Natural killer cell treated with Interleukin-12 subunit alpha and Interleukin-12 subunit beta and Interleukin-15 and Interleukin-18, amount 100 ng/mL, for 72 hours (primary cell): Measurements from ENCODE around the gene GPC6. TPM values are rescaled to one million over a fixed set of nuclear protein-coding genes. Genes with fewer than 3 reads are reported as not detected.
"Not testable (repeated sequence)": the region's sequence is repeated elsewhere in the genome, so short reads cannot be mapped to it uniquely, and the experiment has no call there.

Source experiments
- ATAC-seq, 2 donors: fragments of 150-1000 bp; cut with Tn5 transposase in 1 of 2; sonication (Bioruptor Pico), chemical (Tn5 transposase) in 1 of 2; 2 replicates each; pipeline ENCODE4 v1.10.0; 2021
- DNase-seq: peaks from one replicate; pipeline ENCODE4 v3.0.0; 2022; ENCODE audit warnings: low spot score
- H3K27ac Mint-ChIP-seq, 2 donors: 1 replicate in 1 of 2; 2 replicates in 1 of 2; pipeline ENCODE4 v1.8.0; 2022; ENCODE audit warnings: mixed read lengths in 2 of 2, mild to moderate bottlenecking in 1 of 2, moderate library complexity in 1 of 2
- H3K27me3 Mint-ChIP-seq, 2 donors: 1 replicate in 1 of 2; 2 replicates in 1 of 2; pipeline ENCODE4 v1.8.0; 2022; ENCODE audit warnings: mixed read lengths in 2 of 2
- H3K36me3 Mint-ChIP-seq: one replicate; pipeline ENCODE4 v1.8.0; 2022; ENCODE audit warnings: mixed read lengths
- H3K4me1 Mint-ChIP-seq, 2 donors: 1 replicate in 1 of 2; 2 replicates in 1 of 2; pipeline ENCODE4 v1.8.0; 2022; ENCODE audit warnings: low read depth in 2 of 2, mixed read lengths in 2 of 2, mild to moderate bottlenecking in 1 of 2
- H3K4me3 Mint-ChIP-seq: one replicate; pipeline ENCODE4 v1.8.0; 2022; ENCODE audit warnings: mixed read lengths
- H3K9me3 Mint-ChIP-seq: 2 replicates; pipeline ENCODE4 v1.8.0; 2022; ENCODE audit warnings: mixed read lengths
- total RNA-seq, 2 donors: library from RNA; stranded (reverse); gene quantifications; one replicate each; pipeline ENCODE4 v1.2.3, GENCODE V29; 2022

The GPC6 gene
- not detected for total RNA-seq

DNA sequence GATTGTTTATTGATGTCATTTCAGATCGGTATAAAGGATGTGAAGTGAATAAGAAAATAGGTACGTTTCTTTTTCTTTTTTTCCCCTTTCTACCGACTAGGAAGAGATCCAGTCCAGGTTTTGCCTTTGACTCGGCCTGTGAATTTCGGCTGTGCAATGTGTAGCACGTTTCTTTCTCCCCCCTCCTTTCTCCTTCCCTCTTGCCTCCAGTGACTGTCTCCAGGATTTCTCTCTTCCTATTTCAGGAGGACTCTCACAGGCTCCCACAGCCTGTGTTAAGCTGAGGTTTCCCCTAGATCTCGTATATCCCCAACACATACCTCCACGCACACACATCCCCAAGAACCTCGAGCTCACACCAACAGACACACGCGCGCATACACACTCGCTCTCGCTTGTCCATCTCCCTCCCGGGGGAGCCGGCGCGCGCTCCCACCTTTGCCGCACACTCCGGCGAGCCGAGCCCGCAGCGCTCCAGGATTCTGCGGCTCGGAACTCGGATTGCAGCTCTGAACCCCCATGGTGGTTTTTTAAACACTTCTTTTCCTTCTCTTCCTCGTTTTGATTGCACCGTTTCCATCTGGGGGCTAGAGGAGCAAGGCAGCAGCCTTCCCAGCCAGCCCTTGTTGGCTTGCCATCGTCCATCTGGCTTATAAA, at the start of gene GPC6:
GPC6 (plus strand) TSS at position 185 of the 657 bp plus-strand sequence.
- Mint-ChIP-seq H3K27ac (no peak within 1 kb of the TSS), H3K4me3 (no peak within 1 kb of the TSS), H3K9me3 (peaks cover 2% of the 10 kb centered on the region), H3K27me3 (peaks cover 31 to 41% of the 10 kb centered on the region in 2 donors), H3K4me1 (no peaks in the 10 kb centered on the region), H3K36me3 (peaks cover 30% of the 10 kb centered on the region)
- no peak for DNase-seq
- no peak for ATAC-seq

DNA sequence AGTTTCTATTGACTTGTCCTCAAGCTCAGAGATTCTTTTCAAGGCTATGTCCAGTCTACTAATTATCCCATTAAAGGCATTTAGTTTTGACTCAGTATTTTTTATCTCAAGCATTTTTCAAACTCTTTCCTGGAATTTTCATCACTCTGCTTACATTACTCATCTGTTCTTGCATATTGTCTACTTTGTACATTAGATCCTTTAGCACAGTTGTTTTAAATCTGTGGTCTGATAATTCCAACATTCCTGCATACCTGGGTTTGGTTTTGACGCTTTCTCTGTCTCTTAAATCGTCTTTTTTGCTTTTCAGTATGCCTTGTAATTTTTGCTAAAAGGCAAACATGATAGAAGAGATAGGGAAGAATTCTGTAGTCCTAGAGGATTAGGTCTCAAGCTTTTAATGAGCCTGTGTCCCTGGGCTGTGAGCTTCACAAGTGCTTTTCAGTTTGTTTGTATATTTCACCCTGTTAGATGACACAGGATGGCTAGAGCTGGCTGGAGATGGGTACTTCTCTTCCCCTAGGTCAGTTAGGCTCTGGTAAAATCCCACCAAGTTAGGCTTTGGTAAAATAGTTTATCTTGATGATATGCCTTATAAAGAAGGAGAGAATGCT, 46.1 kb upstream of the GPC6 start:
- Mint-ChIP-seq H3K4me3 (no peak overlapping the region), H3K36me3 (no peaks in the 10 kb centered on the region), H3K9me3 (peaks cover 21% of the 10 kb centered on the region), H3K4me1 (no peaks in the 10 kb centered on the region), H3K27me3 (no peaks in the 10 kb centered on the region), H3K27ac (no peak overlapping the region)
- ATAC-seq (no peak), DNase-seq (no peak)

DNA sequence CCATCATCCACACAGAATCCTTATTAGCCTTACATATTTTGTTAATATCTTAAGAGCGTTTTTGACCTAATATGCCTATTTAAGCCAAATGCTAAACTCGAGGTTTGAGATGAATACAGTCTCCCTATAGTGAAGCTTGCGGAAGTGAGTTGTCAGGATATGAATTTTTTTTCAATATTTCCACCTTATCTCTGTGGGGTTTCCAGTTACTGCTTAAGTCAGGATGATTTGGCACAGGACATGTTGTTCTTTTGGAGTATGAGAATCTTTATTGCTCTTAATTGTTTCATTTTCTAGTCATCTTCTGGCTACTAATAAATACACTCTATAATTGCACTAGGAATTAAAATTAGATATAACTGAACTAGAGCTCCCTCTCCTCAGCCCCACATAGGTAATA, 44.2 kb upstream of the GPC6 start:
- H3K4me1 Mint-ChIP-seq = no peaks in the 10 kb centered on the region
- no peak overlapping the region for H3K27ac Mint-ChIP-seq
- no peak for ATAC-seq
- H3K9me3 Mint-ChIP-seq = peaks cover 9% of the 10 kb centered on the region
- H3K36me3 Mint-ChIP-seq = no peaks in the 10 kb centered on the region
- no peak overlapping the region for H3K4me3 Mint-ChIP-seq
- DNase-seq = no peak
- H3K27me3 Mint-ChIP-seq = no peaks in the 10 kb centered on the region

DNA sequence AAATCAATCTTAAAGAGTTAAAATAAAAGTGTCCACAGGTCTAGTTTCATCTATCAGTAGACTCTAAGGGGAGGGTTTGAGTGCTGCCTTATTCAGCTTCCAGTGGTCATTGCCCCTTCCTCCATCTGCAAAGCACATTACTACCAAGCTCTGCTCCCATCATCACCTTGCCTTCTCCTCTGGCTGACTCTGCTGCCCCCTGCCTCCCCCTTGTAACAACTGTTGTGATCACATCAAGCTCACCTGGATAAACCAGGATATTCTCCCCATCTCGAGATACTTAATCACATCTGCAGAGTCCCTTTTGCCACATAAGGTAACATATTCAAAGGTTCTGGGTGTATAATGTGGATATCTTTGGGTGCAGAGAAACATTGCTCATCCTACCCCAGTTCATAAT, 43.3 kb upstream of the GPC6 start:
- no peaks in the 10 kb centered on the region for H3K36me3 Mint-ChIP-seq
- no peaks in the 10 kb centered on the region for H3K27me3 Mint-ChIP-seq
- no peaks in the 10 kb centered on the region for H3K4me1 Mint-ChIP-seq
- peaks cover 9% of the 10 kb centered on the region for H3K9me3 Mint-ChIP-seq
- no peak for ATAC-seq
- no peak overlapping the region for H3K27ac Mint-ChIP-seq
- no peak for DNase-seq
- H3K4me3 Mint-ChIP-seq = no peak overlapping the region

DNA sequence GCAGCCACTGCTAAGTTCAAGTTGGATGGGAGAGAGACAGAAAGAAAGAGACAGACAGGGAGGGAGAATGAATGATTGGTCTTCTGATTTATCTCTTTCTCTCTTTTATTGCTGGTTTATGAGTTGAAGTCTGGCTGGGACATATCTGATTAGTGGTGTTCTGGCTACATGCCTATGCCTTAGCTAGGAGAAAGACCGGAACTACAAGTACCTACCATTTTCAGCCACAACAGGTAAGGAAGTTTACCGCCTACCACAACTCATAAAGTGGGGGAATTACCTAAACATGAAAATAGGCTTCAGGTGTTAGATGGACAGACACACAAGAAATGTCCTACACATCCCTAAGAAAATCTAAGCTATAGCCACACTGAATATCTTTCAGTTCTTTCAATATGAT, 36.6 kb upstream of the GPC6 start:
- ATAC-seq (no peak), DNase-seq (no peak)
- Mint-ChIP-seq H3K27ac (no peak overlapping the region), H3K9me3 (peaks cover 12% of the 10 kb centered on the region), H3K27me3 (no peaks in the 10 kb centered on the region), H3K4me3 (no peak overlapping the region), H3K36me3 (no peaks in the 10 kb centered on the region), H3K4me1 (no peaks in the 10 kb centered on the region)

DNA sequence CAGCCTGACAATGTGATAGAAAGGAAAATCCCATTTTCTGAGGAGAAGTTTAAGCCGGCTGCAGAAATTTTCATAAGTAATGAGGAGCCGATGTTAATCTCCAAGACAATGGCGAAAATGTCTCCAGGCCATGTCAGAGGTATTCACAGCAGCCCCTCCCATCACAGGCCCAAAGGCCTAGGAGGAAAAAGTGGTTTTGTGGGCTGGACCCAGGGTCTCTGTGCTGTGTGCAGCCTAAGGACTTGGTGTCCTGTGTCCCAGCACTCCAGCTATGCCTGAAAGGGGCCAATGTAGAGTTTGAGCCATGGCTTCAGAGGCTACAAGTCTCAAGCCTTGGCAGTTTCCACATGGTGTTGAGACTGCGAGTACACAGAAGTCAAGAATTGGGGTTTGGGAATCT, 32.9 kb upstream of the GPC6 start:
- DNase-seq (no peak), ATAC-seq (no peak)
- H3K4me3 Mint-ChIP-seq = no peak overlapping the region
- H3K36me3 Mint-ChIP-seq = no peaks in the 10 kb centered on the region
- no peaks in the 10 kb centered on the region for H3K27me3 Mint-ChIP-seq
- H3K9me3 Mint-ChIP-seq = peaks cover 21% of the 10 kb centered on the region
- no peaks in the 10 kb centered on the region for H3K4me1 Mint-ChIP-seq
- H3K27ac Mint-ChIP-seq = no peak overlapping the region

DNA sequence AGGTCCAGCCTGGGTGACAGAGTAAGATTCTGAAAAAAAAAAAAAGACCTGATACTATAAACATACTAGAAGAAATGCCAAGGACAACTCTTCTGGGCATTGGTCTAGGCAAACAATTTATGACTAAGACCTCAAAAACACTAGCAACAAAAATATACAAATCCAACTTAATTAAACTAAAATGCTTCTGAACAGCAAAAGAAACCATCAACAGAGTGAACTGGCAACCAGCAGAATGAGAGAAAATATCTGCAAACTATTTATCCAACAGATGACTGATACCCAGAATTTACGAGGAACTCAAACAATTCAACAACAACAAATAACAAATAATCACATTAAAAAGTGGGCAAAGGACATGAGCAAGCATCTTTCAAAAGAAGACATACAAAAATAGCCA, 26.8 kb upstream of the GPC6 start:
- Mint-ChIP-seq H3K27ac (no peak overlapping the region), H3K36me3 (no peaks in the 10 kb centered on the region), H3K4me3 (no peak overlapping the region), H3K4me1 (no peaks in the 10 kb centered on the region), H3K27me3 (no peaks in the 10 kb centered on the region), H3K9me3 (peaks cover 24% of the 10 kb centered on the region)
- ATAC-seq (no peak), DNase-seq (no peak)

DNA sequence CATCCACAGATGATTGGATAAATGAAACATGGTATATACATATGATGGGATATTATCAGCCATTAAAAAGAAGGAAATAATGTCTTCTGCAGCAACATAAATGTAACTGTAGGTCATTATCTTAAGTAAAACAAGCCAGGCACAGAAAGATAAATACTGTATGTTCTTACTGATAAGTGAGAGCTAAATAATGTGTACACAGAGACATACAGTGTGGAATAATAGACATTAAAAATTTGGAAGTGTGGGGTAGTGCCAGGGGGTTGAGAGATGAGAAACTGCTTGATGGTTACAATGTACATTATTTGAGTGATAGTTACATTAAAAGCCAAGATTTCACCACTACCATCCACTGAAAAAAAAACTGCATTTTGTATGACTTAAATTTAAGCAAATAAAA, 26.0 kb upstream of the GPC6 start:
- no peak overlapping the region for H3K4me3 Mint-ChIP-seq

DNA sequence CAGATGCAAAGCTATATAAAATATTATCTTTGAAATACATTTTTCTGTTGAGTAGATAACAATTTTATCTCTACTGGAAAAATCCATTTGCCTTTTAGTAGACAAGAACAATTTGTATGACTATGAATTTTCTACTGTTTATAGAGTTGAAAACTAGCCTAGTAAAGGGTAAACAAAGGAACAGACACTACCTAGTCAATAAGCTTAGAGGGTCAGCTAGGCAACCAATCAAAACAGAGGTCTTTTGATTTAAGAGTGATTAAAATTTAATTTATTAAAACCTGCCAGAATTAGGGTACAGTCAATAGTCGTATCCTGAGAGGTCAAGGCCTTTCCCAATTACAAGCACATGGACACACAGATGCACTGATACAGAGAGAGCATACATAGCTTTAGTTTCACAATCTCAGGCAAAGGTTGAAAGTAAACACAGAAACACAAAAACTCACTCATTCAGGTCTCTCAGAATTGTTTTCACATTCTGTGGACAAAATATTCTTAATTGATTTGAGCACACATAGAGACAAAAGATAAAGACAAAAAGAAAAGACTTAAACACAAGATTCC, 24.5 kb upstream of the GPC6 start:
- Mint-ChIP-seq H3K9me3 (peaks cover 18% of the 10 kb centered on the region), H3K27me3 (no peaks in the 10 kb centered on the region), H3K27ac (no peak overlapping the region), H3K4me3 (no peak overlapping the region), H3K4me1 (no peaks in the 10 kb centered on the region), H3K36me3 (no peaks in the 10 kb centered on the region)
- DNase-seq (no peak), ATAC-seq (no peak)

More for the DNA sequence above, 26.0 kb upstream of the GPC6 start:
- Mint-ChIP-seq H3K9me3 (peaks cover 18% of the 10 kb centered on the region), H3K4me1 (no peaks in the 10 kb centered on the region), H3K27ac (no peak overlapping the region), H3K36me3 (no peaks in the 10 kb centered on the region), H3K27me3 (no peaks in the 10 kb centered on the region)
- no peak for ATAC-seq
- no peak for DNase-seq

DNA sequence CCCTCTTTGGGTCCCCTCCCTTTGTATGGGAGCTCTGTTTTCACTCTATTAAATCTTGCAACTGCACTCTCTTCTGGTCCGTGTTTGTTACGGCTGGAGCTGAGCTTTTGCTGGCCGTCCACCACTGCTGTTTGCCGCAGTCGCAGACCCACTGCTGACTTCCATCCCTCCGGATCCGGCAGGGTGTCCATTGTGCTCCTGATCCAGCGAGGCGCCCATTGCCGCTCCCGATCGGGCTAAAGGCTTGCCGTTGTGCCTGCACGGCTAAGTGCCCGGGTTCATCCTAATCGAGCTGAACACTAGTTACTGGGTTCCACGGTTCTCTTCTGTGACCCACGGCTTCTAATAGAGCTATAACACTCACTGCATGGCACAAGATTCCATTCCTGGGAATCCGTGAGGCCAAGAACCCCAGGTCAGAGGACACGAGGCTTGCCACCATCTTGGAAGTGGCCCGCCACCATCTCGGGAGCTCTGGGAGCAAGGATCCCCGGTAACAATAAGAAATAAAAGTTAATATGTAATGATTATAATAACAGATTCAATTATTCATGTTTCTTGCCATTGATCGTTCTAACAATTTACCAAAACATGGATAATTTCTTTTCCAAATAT, 19.7 kb upstream of the GPC6 start:
- not testable (repeated sequence) for H3K27me3 Mint-ChIP-seq

DNA sequence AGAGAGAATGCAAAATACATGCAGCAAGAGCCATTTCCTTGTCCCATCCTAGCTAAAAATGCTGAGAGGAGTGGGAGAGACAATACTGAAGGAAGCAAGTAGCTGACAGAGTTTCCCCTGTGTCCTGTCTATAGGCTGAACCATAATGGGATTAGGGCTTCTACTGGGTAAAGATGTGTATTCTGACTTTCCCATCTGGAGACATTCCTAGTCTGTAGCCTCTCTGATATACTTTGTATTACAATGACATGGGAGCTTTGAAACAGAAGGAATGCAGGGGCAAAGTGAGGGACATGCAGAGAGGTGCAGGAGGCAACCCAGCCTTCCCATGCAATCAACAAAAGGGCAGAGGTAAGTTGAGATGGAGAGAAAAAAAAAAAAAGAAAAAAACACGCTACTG, 10.5 kb upstream of the GPC6 start:
- H3K27ac Mint-ChIP-seq = no peak overlapping the region
- peaks cover 9% of the 10 kb centered on the region for H3K9me3 Mint-ChIP-seq
- no peaks in the 10 kb centered on the region for H3K27me3 Mint-ChIP-seq
- ATAC-seq (no peak), DNase-seq (no peak)
- no peak overlapping the region for H3K4me3 Mint-ChIP-seq
- no peaks in the 10 kb centered on the region for H3K4me1 Mint-ChIP-seq
- no peaks in the 10 kb centered on the region for H3K36me3 Mint-ChIP-seq

More for the DNA sequence above, 19.7 kb upstream of the GPC6 start:
- H3K9me3 Mint-ChIP-seq = peaks cover 13% of the 10 kb centered on the region
- not testable (repeated sequence) for DNase-seq, H3K4me3 Mint-ChIP-seq, H3K36me3 Mint-ChIP-seq, ATAC-seq, H3K4me1 Mint-ChIP-seq, H3K27ac Mint-ChIP-seq

DNA sequence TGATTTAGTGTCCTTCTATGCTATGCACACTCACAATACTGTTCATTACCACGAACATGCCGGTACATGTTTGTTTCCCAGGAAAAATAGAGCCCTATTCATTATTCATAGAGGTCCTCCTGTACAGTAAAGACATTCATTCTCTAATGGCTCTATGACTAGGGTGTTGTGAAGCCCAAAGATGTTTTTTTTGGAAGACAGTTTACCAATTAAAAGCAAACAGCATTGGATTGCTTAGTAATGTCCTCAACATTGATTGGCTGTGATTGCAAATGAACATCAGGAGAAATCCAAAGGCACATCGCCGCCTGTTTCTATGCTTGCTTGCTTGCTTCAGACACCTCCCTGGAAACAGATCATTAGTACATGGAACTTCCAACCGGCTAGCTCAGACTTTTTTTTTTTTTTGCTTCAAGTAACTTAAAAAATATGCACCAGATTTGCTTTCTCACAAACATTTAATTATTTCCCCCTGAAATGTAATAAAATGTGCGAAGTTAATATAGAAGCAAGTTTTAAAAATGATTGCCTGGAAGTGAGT, 8.8 kb upstream of the GPC6 start:
- Mint-ChIP-seq H3K36me3 (no peaks in the 10 kb centered on the region), H3K9me3 (peaks cover 9% of the 10 kb centered on the region), H3K4me1 (no peaks in the 10 kb centered on the region), H3K27ac (no peak overlapping the region), H3K27me3 (no peaks in the 10 kb centered on the region), H3K4me3 (no peak overlapping the region)
- ATAC-seq (no peak), DNase-seq (no peak)

DNA sequence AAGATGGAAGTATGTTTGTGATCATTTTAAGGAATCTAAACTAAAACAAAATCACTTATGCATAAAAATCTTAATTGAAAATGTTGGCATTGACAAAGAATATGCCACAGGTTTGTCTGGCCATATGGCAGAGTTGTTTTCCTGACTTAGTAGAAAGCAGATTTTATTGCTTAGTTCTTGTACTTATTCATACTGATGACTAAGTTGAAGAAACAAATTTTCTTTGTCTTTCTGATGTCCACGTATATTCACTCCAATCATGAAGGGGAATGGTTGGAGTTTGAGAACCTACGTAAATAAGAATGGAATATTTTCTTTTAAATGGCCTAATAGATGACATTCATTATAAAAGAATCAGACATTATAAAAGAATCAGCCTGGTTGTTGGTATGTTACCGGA, 8.0 kb upstream of the GPC6 start:
- H3K36me3 Mint-ChIP-seq = no peaks in the 10 kb centered on the region
- DNase-seq (no peak), ATAC-seq (no peak)
- no peak overlapping the region for H3K4me3 Mint-ChIP-seq
- H3K27me3 Mint-ChIP-seq = no peaks in the 10 kb centered on the region
- no peaks in the 10 kb centered on the region for H3K4me1 Mint-ChIP-seq
- no peak overlapping the region for H3K27ac Mint-ChIP-seq
- H3K9me3 Mint-ChIP-seq = peaks cover 9% of the 10 kb centered on the region

DNA sequence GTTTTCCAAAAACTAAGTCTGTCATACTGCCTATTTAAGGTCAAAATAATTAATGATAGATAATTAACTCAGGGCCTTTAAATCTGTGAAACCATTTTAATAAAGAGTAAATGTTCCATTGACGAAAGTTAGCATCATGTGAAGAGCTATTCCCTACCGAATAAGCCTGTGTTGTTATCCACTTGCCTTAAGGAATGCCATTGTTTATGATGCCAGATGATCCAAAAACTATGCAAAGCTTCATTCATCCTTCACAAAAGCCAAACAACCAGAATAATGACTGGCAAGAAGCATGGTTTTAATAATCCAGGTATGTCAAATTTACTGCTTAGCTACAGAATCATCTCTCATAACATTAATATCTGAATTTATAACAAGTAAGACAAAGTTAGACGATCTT, 6.5 kb upstream of the GPC6 start:
- no peaks in the 10 kb centered on the region for H3K4me1 Mint-ChIP-seq
- H3K4me3 Mint-ChIP-seq = no peak overlapping the region
- no peak overlapping the region for H3K27ac Mint-ChIP-seq
- H3K27me3 Mint-ChIP-seq = peaks cover 0 to under 1% of the 10 kb centered on the region in 2 donors
- no peak for DNase-seq
- no peak for ATAC-seq
- H3K36me3 Mint-ChIP-seq = peaks cover 5% of the 10 kb centered on the region
- peaks cover 9% of the 10 kb centered on the region for H3K9me3 Mint-ChIP-seq
